GM12891 (cell line): ENCODE measurements around the gene SPATA31D3.
"Not testable (repeated sequence)": the region's sequence is repeated elsewhere in the genome, so short reads cannot be mapped to it uniquely, and the experiment has no call there.

Experiments used
- POLR2A ChIP-seq: IDR thresholded peaks from 2 replicates; pipeline ENCODE4 v1.6.1; 2011; ENCODE audit warnings: low read depth, low read length, control low read depth
- POLR2AphosphoS5 ChIP-seq: IDR thresholded peaks from 2 replicates; pipeline ENCODE4 v1.6.1; 2011; ENCODE audit warnings: low read depth, low read length, control low read depth
- TAF1 ChIP-seq: IDR thresholded peaks from 2 replicates; pipeline ENCODE4 v1.6.1; 2011; ENCODE audit warnings: low read depth, low read length, control low read depth

GRCh38 chr9:81943393-81943792 lies at the start of gene SPATA31D3:
- TF ChIP-seq POLR2AphosphoS5, POLR2A, TAF1: not testable (repeated sequence)
